ENCODE measurements around the gene MOCS1. TPM values are rescaled to one million over a fixed set of nuclear protein-coding genes. Genes with fewer than 3 reads are reported as not detected.

Gene MOCS1
- total RNA-seq, 3 donors from 2014 or later (not counting 1 experiment from before 2014, with no cell fraction given) = 0.60 to 1.6 (median 1.5) TPM

DNA sequence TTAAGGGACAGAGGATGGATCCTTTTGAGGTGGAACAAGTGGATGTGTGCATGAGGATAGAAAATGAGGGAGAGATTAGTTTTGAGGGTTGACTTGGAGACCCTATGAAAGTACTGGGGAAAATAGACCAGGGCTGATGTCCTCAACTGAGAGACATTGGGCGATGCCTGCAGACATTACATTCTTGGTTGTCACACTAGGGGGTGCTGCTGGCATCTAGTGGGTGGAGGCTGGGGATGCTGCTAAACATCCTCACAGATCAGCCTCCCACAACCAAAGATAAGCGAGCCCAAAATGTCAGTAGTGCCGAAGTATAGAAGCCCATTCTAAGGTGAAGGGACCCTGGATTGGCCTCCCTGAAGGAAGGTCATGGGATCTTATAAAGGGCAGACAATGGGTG, 63.3 kb downstream of the MOCS1 start:
- 95% methylated on average over 3 of the region's 3 CpGs for WGBS (ENCODE audit: insufficient coverage)
- TF ChIP-seq, protein P1, sequence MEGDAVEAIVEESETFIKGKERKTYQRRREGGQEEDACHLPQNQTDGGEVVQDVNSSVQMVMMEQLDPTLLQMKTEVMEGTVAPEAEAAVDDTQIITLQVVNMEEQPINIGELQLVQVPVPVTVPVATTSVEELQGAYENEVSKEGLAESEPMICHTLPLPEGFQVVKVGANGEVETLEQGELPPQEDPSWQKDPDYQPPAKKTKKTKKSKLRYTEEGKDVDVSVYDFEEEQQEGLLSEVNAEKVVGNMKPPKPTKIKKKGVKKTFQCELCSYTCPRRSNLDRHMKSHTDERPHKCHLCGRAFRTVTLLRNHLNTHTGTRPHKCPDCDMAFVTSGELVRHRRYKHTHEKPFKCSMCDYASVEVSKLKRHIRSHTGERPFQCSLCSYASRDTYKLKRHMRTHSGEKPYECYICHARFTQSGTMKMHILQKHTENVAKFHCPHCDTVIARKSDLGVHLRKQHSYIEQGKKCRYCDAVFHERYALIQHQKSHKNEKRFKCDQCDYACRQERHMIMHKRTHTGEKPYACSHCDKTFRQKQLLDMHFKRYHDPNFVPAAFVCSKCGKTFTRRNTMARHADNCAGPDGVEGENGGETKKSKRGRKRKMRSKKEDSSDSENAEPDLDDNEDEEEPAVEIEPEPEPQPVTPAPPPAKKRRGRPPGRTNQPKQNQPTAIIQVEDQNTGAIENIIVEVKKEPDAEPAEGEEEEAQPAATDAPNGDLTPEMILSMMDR (IDR thresholded peaks at IDR 0.05) = no peak
- Histone ChIP-seq H3K4me3 (ENCODE audit: low read length) (no peak overlapping the region), H3K36me3 (ENCODE audit: control insufficient read depth, insufficient read depth, low read length) (no peaks in the 10 kb centered on the region), H3K4me1 (ENCODE audit: control insufficient read depth, insufficient read depth, low read length) (no peaks in the 10 kb centered on the region), H3K9me3 (ENCODE audit: control insufficient read depth, insufficient read depth, low read length) (no peaks in the 10 kb centered on the region), H3K27ac (ENCODE audit: low read length) (no peak overlapping the region), H3K27me3 (ENCODE audit: control insufficient read depth, insufficient read depth, low read length) (no peaks in the 10 kb centered on the region)
- Mint-ChIP-seq H3K4me3 (no peak overlapping the region), H3K4me1 (no peaks in the 10 kb centered on the region), H3K27me3 (ENCODE audit: low read depth in 2 of 2) (peaks cover 13 to 29% of the 10 kb centered on the region in 2 donors), H3K36me3 (no peaks in the 10 kb centered on the region), H3K9me3 (no peaks in the 10 kb centered on the region), H3K27ac (no peak overlapping the region)
- intact Hi-C loops (cut with micrococcal nuclease) = no loop called here
- no peak for ATAC-seq
- no peak for DNase-seq

DNA sequence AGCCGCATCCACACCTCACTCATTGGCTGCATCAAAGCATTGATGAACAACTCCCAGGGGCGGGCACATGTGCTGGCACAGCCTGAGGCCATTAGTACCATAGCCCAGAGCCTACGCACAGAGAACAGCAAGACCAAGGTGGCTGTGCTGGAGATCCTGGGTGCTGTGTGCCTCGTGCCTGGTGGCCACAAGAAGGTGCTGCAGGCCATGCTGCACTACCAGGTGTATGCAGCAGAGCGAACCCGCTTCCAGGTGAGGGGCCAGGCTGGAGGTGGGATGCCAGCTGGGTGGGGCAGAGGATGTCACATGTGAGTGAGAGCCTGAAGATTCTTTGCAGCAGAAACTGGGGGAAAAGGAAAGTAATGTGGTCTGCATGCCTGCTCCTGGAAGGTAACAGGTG, 66.7 kb downstream of the MOCS1 start:
- Mint-ChIP-seq H3K4me1 (no peaks in the 10 kb centered on the region), H3K27ac (no peak overlapping the region), H3K4me3 (no peak overlapping the region), H3K36me3 (no peaks in the 10 kb centered on the region), H3K9me3 (no peaks in the 10 kb centered on the region), H3K27me3 (ENCODE audit: low read depth in 2 of 2) (peaks cover 6 to 21% of the 10 kb centered on the region in 2 donors)
- DNase-seq (no peak), ATAC-seq (no peak)
- Histone ChIP-seq H3K36me3 (ENCODE audit: control insufficient read depth, insufficient read depth, low read length) (no peaks in the 10 kb centered on the region), H3K9me3 (ENCODE audit: control insufficient read depth, insufficient read depth, low read length) (no peaks in the 10 kb centered on the region), H3K27me3 (ENCODE audit: control insufficient read depth, insufficient read depth, low read length) (no peaks in the 10 kb centered on the region), H3K27ac (ENCODE audit: low read length) (no peak overlapping the region), H3K4me3 (ENCODE audit: low read length) (no peak overlapping the region), H3K4me1 (ENCODE audit: control insufficient read depth, insufficient read depth, low read length) (no peaks in the 10 kb centered on the region)
- 84% methylated on average over 6 of the region's 6 CpGs for WGBS (ENCODE audit: insufficient coverage)
- intact Hi-C loops (cut with micrococcal nuclease) = loop anchor here (2.0 to 10.0 kb wide), 2 partner anchors 957 to 1045 kb away; no protein-coding TSS in a partner anchor
- TF ChIP-seq, protein P1 (IDR thresholded peaks at IDR 0.05) = no peak

DNA sequence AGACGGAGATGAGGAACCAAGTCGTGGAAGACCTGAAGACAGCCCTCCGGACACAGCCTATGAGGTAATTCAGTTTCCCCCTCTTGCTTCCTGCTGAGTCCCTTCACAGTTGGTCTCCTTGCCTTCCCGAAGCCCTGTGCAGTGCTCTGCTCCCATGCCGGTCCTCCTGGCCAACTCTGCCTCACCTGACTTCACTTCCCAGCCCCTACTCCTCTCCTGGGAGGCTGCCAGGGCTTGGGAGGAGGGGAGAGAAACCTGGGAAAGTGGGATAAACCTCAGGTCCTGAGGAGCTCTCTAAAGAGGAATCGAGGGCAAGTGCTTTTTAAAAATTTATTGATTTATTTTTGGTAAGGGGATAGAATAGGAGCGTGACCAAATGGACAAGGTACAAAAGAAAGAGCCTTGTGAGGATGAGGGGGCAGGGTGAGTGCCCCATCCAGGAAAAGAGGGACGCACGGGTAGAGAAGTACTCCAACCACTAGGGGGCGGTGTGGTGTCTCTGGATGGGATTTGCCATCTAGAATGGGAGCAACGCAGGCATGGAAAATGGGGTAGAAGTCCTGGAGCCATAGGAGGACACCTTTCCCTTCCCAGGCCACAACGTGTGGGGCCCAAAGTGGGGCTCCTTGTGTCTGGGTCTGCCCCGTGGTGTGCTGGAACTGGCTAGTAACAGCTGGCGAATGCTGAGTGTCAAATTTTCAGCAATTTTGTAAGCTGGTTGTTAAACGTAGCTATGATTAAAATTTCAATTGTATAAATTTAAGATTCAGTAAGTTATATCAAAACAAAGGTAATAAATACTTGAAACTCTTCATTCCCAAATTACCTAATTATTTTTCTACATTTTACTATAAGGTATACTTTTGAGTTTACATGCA, 69.0 kb downstream of the MOCS1 start:
- Histone ChIP-seq H3K27ac (ENCODE audit: low read length) (no peak overlapping the region), H3K27me3 (ENCODE audit: control insufficient read depth, insufficient read depth, low read length) (no peaks in the 10 kb centered on the region), H3K9me3 (ENCODE audit: control insufficient read depth, insufficient read depth, low read length) (no peaks in the 10 kb centered on the region), H3K4me3 (ENCODE audit: low read length) (no peak overlapping the region), H3K36me3 (ENCODE audit: control insufficient read depth, insufficient read depth, low read length) (no peaks in the 10 kb centered on the region), H3K4me1 (ENCODE audit: control insufficient read depth, insufficient read depth, low read length) (no peaks in the 10 kb centered on the region)
- TF ChIP-seq, protein P1 (IDR thresholded peaks at IDR 0.05) = peak; percentile 80
- H3K4me1 Mint-ChIP-seq = no peaks in the 10 kb centered on the region
- H3K36me3 Mint-ChIP-seq = no peaks in the 10 kb centered on the region
- WGBS (ENCODE audit: insufficient coverage) = 41% methylated on average over 14 of the region's 15 CpGs
- DNase-seq (peak; percentile 52 to 66), ATAC-seq (peak in 1 of 3 donors; percentile 55)
- H3K27ac Mint-ChIP-seq = no peak overlapping the region
- intact Hi-C loops (cut with micrococcal nuclease) = loop anchor here (10.0 kb wide), 1 partner anchor 960 kb away; no protein-coding TSS in a partner anchor
- H3K4me3 Mint-ChIP-seq = no peak overlapping the region
- no peaks in the 10 kb centered on the region for H3K9me3 Mint-ChIP-seq
- peaks cover 10 to 26% of the 10 kb centered on the region in 2 donors for H3K27me3 Mint-ChIP-seq (ENCODE audit: low read depth in 2 of 2)
